ENCODE data around the gene SCAMP1.

DNA sequence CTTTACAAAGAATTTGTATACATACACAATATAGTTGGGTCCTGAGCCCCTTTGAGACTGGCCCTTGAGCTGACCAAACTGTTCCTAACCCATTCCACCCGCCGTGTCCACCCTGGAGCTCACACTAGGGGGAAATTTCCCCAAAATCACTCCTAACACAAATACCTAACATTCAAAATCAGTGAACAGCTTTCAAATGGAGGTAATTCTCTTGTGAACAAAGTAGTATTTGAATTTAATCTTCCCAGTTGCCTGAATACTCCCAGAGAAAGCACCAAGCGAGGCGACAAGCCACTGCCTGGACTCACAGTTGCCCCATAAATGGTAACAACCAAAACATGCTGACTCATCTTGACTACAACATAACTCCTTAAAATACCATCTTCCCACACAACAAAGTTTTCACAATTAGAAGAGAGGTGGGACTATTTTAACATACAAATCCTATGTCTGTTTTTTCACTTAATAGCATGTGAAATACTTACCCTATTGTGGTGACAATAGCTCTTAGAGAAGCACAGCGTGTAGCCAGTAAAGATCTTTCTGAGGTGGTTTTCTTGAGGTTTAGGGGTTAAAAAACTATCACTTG, 31.7 kb upstream of the SCAMP1 start:
- TF ChIP-seq EZH2 (IDR thresholded peaks at IDR 0.05; ENCODE audit: insufficient read depth, poor library complexity, severe bottlenecking): no peak
- no peak for TF ChIP-seq EZH2phosphoT487 (IDR thresholded peaks at IDR 0.05; ENCODE audit: insufficient read depth, low read depth)
